ENCODE data around the gene TIPRL.

TIPRL gene

DNA sequence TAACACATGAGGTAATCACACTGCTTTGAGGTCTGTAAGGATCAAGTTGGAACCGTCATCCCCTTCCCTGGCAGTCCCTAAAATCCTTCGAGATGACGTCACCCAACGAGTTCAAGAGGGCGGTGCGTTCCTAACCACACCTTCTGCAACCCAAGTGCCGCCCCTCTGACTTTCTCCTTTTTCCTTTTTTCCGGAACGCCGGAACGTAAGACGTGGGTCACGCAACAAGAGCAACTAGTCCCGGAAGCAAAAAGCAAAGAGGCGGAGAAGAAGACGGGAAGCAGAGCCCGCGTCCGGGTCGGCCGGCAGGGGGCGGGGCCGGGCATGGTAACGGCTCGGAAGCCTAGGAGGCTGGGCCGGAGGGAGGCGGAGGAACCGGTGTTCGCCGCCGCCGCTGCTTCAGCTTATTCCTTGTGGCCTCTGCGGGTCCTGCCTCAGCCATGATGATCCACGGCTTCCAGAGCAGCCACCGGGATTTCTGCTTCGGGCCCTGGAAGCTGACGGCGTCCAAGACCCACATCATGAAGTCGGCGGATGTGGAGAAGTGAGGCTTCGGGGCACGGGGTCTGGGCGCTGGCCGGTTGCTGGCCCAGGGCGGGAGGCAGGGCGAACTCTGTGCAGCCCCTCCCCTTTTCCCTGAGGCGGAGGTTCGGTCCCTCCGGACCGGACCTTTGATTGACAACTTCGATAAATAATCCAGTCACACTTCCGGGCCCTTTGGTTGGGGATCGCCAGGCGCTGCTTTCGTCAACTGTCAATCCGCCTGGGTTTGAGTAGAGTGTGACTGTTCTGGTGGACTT is at the start of gene TIPRL:
Gene TIPRL, plus strand, starts transcription at position 325 of the 800 bp plus-strand sequence. Its CDS starts 116 bp downstream, at position 441.
- ATAC-seq (ENCODE audit: low read depth) = peak; percentile 90

DNA sequence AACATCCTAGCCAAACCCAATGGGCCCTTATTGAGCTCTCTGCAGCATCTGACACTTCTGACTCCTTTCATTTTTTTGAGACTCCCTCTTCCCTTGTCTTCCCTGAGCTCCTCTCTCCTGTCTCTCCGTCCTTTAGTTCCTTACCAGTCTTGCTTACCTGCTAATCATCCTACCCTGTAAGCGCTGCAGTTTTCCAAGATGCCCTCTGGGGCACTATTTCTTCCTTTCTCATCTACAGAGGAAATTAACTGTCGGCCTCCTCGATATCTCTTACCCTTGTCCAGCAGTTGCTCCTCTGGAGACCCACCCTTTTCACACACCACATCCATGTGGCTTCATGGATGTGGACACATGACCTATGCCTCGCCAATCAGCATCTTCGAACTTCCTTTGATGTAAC is 48.8 kb upstream of the TIPRL start:
- DNase-seq (ENCODE audit: low spot score) (no peak), ATAC-seq (ENCODE audit: low read depth) (no peak)
- Histone ChIP-seq H3K27me3 (ENCODE audit: insufficient read depth, poor library complexity, severe bottlenecking) (no peaks in the 10 kb centered on the region), H3K36me3 (ENCODE audit: low read depth) (peaks cover 14% of the 10 kb centered on the region), H3K4me3 (ENCODE audit: severe bottlenecking) (no peak overlapping the region), H3K9me3 (ENCODE audit: severe bottlenecking) (no peaks in the 10 kb centered on the region), H3K4me1 (ENCODE audit: insufficient read depth, poor library complexity, severe bottlenecking) (no peaks in the 10 kb centered on the region), H3K27ac (ENCODE audit: poor library complexity, severe bottlenecking) (no peak overlapping the region)
- TF ChIP-seq, protein P1, sequence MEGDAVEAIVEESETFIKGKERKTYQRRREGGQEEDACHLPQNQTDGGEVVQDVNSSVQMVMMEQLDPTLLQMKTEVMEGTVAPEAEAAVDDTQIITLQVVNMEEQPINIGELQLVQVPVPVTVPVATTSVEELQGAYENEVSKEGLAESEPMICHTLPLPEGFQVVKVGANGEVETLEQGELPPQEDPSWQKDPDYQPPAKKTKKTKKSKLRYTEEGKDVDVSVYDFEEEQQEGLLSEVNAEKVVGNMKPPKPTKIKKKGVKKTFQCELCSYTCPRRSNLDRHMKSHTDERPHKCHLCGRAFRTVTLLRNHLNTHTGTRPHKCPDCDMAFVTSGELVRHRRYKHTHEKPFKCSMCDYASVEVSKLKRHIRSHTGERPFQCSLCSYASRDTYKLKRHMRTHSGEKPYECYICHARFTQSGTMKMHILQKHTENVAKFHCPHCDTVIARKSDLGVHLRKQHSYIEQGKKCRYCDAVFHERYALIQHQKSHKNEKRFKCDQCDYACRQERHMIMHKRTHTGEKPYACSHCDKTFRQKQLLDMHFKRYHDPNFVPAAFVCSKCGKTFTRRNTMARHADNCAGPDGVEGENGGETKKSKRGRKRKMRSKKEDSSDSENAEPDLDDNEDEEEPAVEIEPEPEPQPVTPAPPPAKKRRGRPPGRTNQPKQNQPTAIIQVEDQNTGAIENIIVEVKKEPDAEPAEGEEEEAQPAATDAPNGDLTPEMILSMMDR (IDR thresholded peaks at IDR 0.05; ENCODE audit: poor library complexity, severe bottlenecking) = no peak

More for the DNA sequence above, at the start of gene TIPRL:
- no peaks in the 10 kb centered on the region for H3K9me3 ChIP-seq (ENCODE audit: severe bottlenecking)
- H3K27ac ChIP-seq (ENCODE audit: poor library complexity, severe bottlenecking) = peak within 1 kb of the TSS; percentile 69
- TF ChIP-seq, protein P1 (IDR thresholded peaks at IDR 0.05; ENCODE audit: poor library complexity, severe bottlenecking) = peak; percentile 43
- peak within 1 kb of the TSS; percentile 65 for H3K4me3 ChIP-seq (ENCODE audit: severe bottlenecking)
- H3K4me1 ChIP-seq (ENCODE audit: insufficient read depth, poor library complexity, severe bottlenecking) = peaks cover 28% of the 10 kb centered on the region
- peaks cover 7% of the 10 kb centered on the region for H3K36me3 ChIP-seq (ENCODE audit: low read depth)
- peak; percentile 95 for DNase-seq (ENCODE audit: low spot score)
- H3K27me3 ChIP-seq (ENCODE audit: insufficient read depth, poor library complexity, severe bottlenecking) = no peaks in the 10 kb centered on the region

DNA sequence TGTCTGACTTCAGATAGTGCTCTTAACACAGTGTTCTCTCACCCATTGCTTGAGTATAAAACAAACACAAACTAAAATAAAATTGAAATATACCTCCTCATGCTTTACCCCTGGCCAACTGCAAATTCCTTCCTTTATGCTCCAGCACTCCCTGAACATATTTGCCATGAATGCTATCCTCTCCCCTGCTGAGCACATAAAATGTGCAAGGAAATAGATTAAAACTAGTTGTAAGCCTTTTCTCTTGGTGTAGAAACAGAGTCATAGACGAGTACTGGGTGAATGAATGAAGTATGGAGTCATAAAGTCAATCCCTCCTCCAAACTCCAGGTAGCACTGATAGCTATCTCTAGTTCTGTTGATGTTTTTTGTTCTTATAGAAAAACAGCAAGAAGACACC is 44.6 kb upstream of the TIPRL start:
- no peak overlapping the region for H3K27ac ChIP-seq (ENCODE audit: poor library complexity, severe bottlenecking)
- H3K4me3 ChIP-seq (ENCODE audit: severe bottlenecking) = no peak overlapping the region
- H3K4me1 ChIP-seq (ENCODE audit: insufficient read depth, poor library complexity, severe bottlenecking) = peaks cover 12% of the 10 kb centered on the region
- H3K9me3 ChIP-seq (ENCODE audit: severe bottlenecking) = no peaks in the 10 kb centered on the region
- H3K27me3 ChIP-seq (ENCODE audit: insufficient read depth, poor library complexity, severe bottlenecking) = no peaks in the 10 kb centered on the region
- peaks cover 9% of the 10 kb centered on the region for H3K36me3 ChIP-seq (ENCODE audit: low read depth)
- ATAC-seq (ENCODE audit: low read depth) = no peak
- TF ChIP-seq, protein P1 (IDR thresholded peaks at IDR 0.05; ENCODE audit: poor library complexity, severe bottlenecking) = no peak
- DNase-seq (ENCODE audit: low spot score) = no peak

- Histone ChIP-seq H3K36me3 (ENCODE audit: low read depth) (peaks cover 9% of the 10 kb centered on the region), H3K4me1 (ENCODE audit: insufficient read depth, poor library complexity, severe bottlenecking) (peaks cover 12% of the 10 kb centered on the region), H3K27me3 (ENCODE audit: insufficient read depth, poor library complexity, severe bottlenecking) (no peaks in the 10 kb centered on the region), H3K9me3 (ENCODE audit: severe bottlenecking) (no peaks in the 10 kb centered on the region), H3K27ac (ENCODE audit: poor library complexity, severe bottlenecking) (no peak overlapping the region), H3K4me3 (ENCODE audit: severe bottlenecking) (no peak overlapping the region)
- TF ChIP-seq, protein P1 (IDR thresholded peaks at IDR 0.05; ENCODE audit: poor library complexity, severe bottlenecking) = no peak
- no peak for DNase-seq (ENCODE audit: low spot score)
- ATAC-seq (ENCODE audit: low read depth) = no peak
These were observed 44.1 kb upstream of the TIPRL start for GRCh38 chr1:168134642-168135041.

All from RWPE2 (cell line).